K562 (cell line): Measurements from ENCODE around the gene ZNF862. TPM values are rescaled to one million over a fixed set of nuclear protein-coding genes. Genes with fewer than 3 reads are reported as not detected.

Experiments
- ARID4B ChIP-seq: sonication (generic); formaldehyde crosslinking; IDR thresholded peaks from 2 replicates; pipeline ENCODE4 v1.8.0; 2022; ENCODE audit warnings: mild to moderate bottlenecking, missing genetic modification reagents
- ATF7 ChIP-seq: fragments of 450-650 bp; IDR thresholded peaks from 2 replicates; pipeline ENCODE4 v1.7.1; 2014; ENCODE audit warnings: mild to moderate bottlenecking, moderate library complexity
- ETS1 ChIP-seq: conservative IDR thresholded peaks from 2 replicates; pipeline ENCODE4 v1.6.1; 2011; ENCODE audit warnings: low read depth, mild to moderate bottlenecking, low read length; ENCODE audit not compliant: control insufficient read depth
- FOXJ2 ChIP-seq: fragments of 200-800 bp; sonication (Bioruptor generic); IDR thresholded peaks from 2 replicates; pipeline ENCODE4 v1.6.1; 2016; ENCODE audit warnings: missing genetic modification characterization, missing compliant biosample characterization
- FOXK2 ChIP-seq, 2 experiments: fragments of 450-650 bp; IDR thresholded peaks in 1 of 2; conservative IDR thresholded peaks in 1 of 2; 2 replicates each; pipeline ENCODE4 v1.6.1; 2016; ENCODE audit warnings: low read depth in 2 of 2, mild to moderate bottlenecking in 1 of 2
- HDAC1 ChIP-seq, 2 experiments: fragments of 450-650 bp; IDR thresholded peaks; 2 replicates each; pipeline ENCODE4 v1.6.1; 2016 to 2017; ENCODE audit warnings: inconsistent platforms in 1 of 2, mild to moderate bottlenecking in 1 of 2, moderate library complexity in 1 of 2
- KDM1A ChIP-seq, 2 experiments: fragments of 450-650 bp; IDR thresholded peaks; 2 replicates each; pipeline ENCODE4 v1.6.1; 2016; ENCODE audit warnings: mild to moderate bottlenecking in 2 of 2
- NBN ChIP-seq: fragments of 450-650 bp; IDR thresholded peaks from 2 replicates; pipeline ENCODE4 v1.6.1; 2016; ENCODE audit warnings: low read depth, mild to moderate bottlenecking
- NR2C1 ChIP-seq, 2 experiments: fragments of 450-650 bp; IDR thresholded peaks; 2 replicates each; pipeline ENCODE4 v1.6.1; 2017; ENCODE audit warnings: mild to moderate bottlenecking in 2 of 2, antibody characterized with exemption in 1 of 2, inconsistent platforms in 1 of 2, missing compliant biosample characterization in 1 of 2, missing genetic modification characterization in 1 of 2
- PHB2 ChIP-seq: fragments of 450-650 bp; IDR thresholded peaks from 2 replicates; pipeline ENCODE4 v1.6.1; 2017; ENCODE audit warnings: low read depth
- POLR2AphosphoS2 ChIP-seq: IDR thresholded peaks from 2 replicates; pipeline ENCODE4 v1.6.1; 2012; ENCODE audit warnings: low read length, improper control_type of control experiment
- SMC3 ChIP-seq: conservative IDR thresholded peaks from 2 replicates; pipeline ENCODE4 v1.6.1; 2011; ENCODE audit warnings: low read depth, low read length, improper control_type of control experiment; ENCODE audit not compliant: insufficient read depth
- ZC3H4 ChIP-seq: sonication (generic); formaldehyde crosslinking; IDR thresholded peaks from 2 replicates; pipeline ENCODE4 v1.9.0; 2021; ENCODE audit warnings: missing genetic modification reagents, borderline replicate concordance
- ZNF146 ChIP-seq: IDR thresholded peaks from one replicate; pipeline ENCODE4 v1.6.1; 2018; ENCODE audit warnings: missing compliant biosample characterization; ENCODE audit not compliant: unreplicated experiment
- ZNF217 ChIP-seq: sonication (generic); formaldehyde crosslinking; IDR thresholded peaks from 2 replicates; pipeline ENCODE4 v1.8.0; 2022; ENCODE audit warnings: mild to moderate bottlenecking, missing genetic modification reagents
- ZNF395 ChIP-seq: fragments of 200-800 bp; sonication (Bioruptor generic); IDR thresholded peaks from 2 replicates; pipeline ENCODE4 v1.6.1; 2017; ENCODE audit warnings: missing genetic modification characterization, missing compliant biosample characterization
- polyA plus RNA-seq, 8 experiments: library from polyadenylated mRNA; depleted of rRNA in 4 of 8; stranded (reverse) in 5 of 8; unstranded in 3 of 8; fragments of >200 nt; fragmentation: Nextera tagmentation in 2 of 8; fragmentation: Illumina TruSeq in 1 of 8; extraction: Ambion mirVana in 2 of 8; extraction: Trizol in 1 of 8; gene quantifications; 2 replicates each; pipeline versions ENCODE4 v1.2.1 to v1.2.3, GENCODE V29; 2011 to 2014; ENCODE audit warnings: inconsistent platforms in 1 of 8, missing spikeins in 1 of 8
- total RNA-seq, 7 experiments: library from RNA; depleted of rRNA in 6 of 7; stranded (reverse); fragments of >200 nt in 6 of 7; fragmentation: Illumina TruSeq in 2 of 7; extraction: Trizol in 2 of 7; gene quantifications; 2 replicates each; pipeline versions ENCODE4 v1.2.1 to v1.2.3, GENCODE V29; 2011 to 2021; ENCODE audit warnings: low replicate concordance in 1 of 7
- TF ChIP-seq, protein P1 (sequence below): fragments of 450-650 bp; IDR thresholded peaks from 2 replicates; pipeline ENCODE4 v1.6.1; 2016; ENCODE audit warnings: antibody characterized with exemption
- TF ChIP-seq, protein P2 (sequence below): fragments of 450-650 bp; formaldehyde crosslinking; conservative IDR thresholded peaks from 2 replicates; pipeline ENCODE4 v1.4.0; 2022; ENCODE audit warnings: mild to moderate bottlenecking, missing genetic modification characterization

The ZNF862 gene
- total and polyA plus RNA-seq, 9 of the 15 experiments (the other 6 are each of a cell fraction or from before 2014, with no cell fraction given): 1.1 to 3.9 (median 2.6) TPM

- TF ChIP-seq, protein P1, sequence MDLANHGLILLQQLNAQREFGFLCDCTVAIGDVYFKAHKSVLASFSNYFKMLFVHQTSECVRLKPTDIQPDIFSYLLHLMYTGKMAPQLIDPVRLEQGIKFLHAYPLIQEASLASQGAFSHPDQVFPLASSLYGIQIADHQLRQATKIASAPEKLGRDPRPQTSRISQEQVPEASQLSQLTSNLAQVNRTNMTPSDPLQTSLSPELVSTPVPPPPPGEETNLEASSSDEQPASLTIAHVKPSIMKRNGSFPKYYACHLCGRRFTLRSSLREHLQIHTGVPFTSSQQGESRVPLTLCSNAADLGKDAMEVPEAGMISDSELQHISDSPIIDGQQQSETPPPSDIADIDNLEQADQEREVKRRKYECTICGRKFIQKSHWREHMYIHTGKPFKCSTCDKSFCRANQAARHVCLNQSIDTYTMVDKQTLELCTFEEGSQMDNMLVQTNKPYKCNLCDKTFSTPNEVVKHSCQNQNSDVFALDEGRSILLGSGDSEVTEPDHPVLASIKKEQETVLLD: no peak; the same call in 1 of the 2 replicates
- TF ChIP-seq NR2C1 (IDR thresholded peaks at IDR 0.05): no peak
- peak; percentile 71 for TF ChIP-seq NR2C1 (tag; IDR thresholded peaks at IDR 0.05)
- TF ChIP-seq FOXK2 (conservative IDR thresholded peaks at IDR 0.05 in 1 of 2, IDR thresholded peaks at IDR 0.05 in 1 of 2; ENCODE audit: low read depth in 2 of 2): 0 out of 4 replicates have a peak, but pooled peaks have one; percentile 18 to 44
- TF ChIP-seq FOXJ2 (tag): no peak
- TF ChIP-seq ATF7: peak; percentile 31; the same call in 1 of the 2 replicates
- TF ChIP-seq ARID4B (CRISPR knock-in tag): no peak
- 0 out of 2 replicates have a peak, but pooled peaks have one; percentile 24 for TF ChIP-seq SMC3
- no peak for TF ChIP-seq ETS1
- TF ChIP-seq PHB2: no peak
- no peak for TF ChIP-seq ZNF146 (CRISPR knock-in tag)
- peak; percentile 59 to 98; a peak in 2 of 4 replicates for TF ChIP-seq HDAC1 (IDR thresholded peaks at IDR 0.05)
- peak; percentile 95 to 96 for TF ChIP-seq KDM1A (IDR thresholded peaks at IDR 0.05)
- TF ChIP-seq NBN: no peak
- TF ChIP-seq POLR2AphosphoS2: no peak
- peak; percentile 50; the same call in 1 of the 2 replicates for TF ChIP-seq ZNF395 (CRISPR knock-in tag)
- TF ChIP-seq ZNF217 (CRISPR knock-in tag): no peak
- TF ChIP-seq, protein P2, sequence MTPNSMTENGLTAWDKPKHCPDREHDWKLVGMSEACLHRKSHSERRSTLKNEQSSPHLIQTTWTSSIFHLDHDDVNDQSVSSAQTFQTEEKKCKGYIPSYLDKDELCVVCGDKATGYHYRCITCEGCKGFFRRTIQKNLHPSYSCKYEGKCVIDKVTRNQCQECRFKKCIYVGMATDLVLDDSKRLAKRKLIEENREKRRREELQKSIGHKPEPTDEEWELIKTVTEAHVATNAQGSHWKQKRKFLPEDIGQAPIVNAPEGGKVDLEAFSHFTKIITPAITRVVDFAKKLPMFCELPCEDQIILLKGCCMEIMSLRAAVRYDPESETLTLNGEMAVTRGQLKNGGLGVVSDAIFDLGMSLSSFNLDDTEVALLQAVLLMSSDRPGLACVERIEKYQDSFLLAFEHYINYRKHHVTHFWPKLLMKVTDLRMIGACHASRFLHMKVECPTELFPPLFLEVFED (CRISPR knock-in tag): 0 out of 2 replicates have a peak, but pooled peaks have one; percentile 45
- no peak for TF ChIP-seq ZC3H4 (CRISPR knock-in tag)
Observed at GRCh38 chr7:149872419-149873073, 34.4 kb downstream of the ZNF862 start (continued).
